CD4-positive, alpha-beta memory T cell (primary cell): ENCODE results near the gene PAH. TPM values are rescaled to one million over a fixed set of nuclear protein-coding genes. Genes with fewer than 3 reads are reported as not detected.
A peak's percentile ranks its signal among the peaks of the same experiment; 100 is the strongest.

ENCODE experiments used
- CTCF ChIA-PET: fragments of 350-600 bp; sonication (Branson Sonifier 250); formaldehyde crosslinking; loops from one replicate; lab custom pipeline; 2021; ENCODE audit warnings: inconsistent platforms; ENCODE audit not compliant: partially characterized antibody; lab: Charles Lee
- POLR2A ChIA-PET: fragments of 350-600 bp; sonication (Branson Sonifier 250); formaldehyde crosslinking; loops from one replicate; lab custom pipeline; 2021; ENCODE audit not compliant: partially characterized antibody; lab: Charles Lee
- DNase-seq, 5 donors: peaks; one replicate each; pipeline versions ENCODE4 v3.0.0 to v3.0.0-alpha.2; 2020 to 2022; ENCODE audit warnings: mixed read lengths in 1 of 5
- H3K27ac ChIP-seq: one replicate; pipeline ENCODE4 v1.7.0; 2013; ENCODE audit warnings: low read depth, low read length
- H3K27me3 ChIP-seq: 2 replicates; pipeline ENCODE4 v1.7.0; 2013; ENCODE audit warnings: mild to moderate bottlenecking, low read length, moderate library complexity; ENCODE audit not compliant: insufficient read depth
- H3K36me3 ChIP-seq: 2 replicates; pipeline ENCODE4 v1.7.0; 2013; ENCODE audit warnings: mild to moderate bottlenecking, low read length, moderate library complexity; ENCODE audit not compliant: insufficient read depth
- H3K4me1 ChIP-seq: 2 replicates; pipeline ENCODE4 v1.7.0; 2013; ENCODE audit warnings: mild to moderate bottlenecking, low read length, moderate library complexity; ENCODE audit not compliant: insufficient read depth
- H3K4me3 ChIP-seq, 2 donors: one replicate each; pipeline ENCODE4 v1.7.0; 2013; ENCODE audit warnings: low read length in 2 of 2, mild to moderate bottlenecking in 1 of 2
- H3K9me3 ChIP-seq, 2 donors: one replicate each; pipeline ENCODE4 v1.7.0; 2013; ENCODE audit warnings: low read length in 2 of 2, control low read depth in 1 of 2; ENCODE audit not compliant: control insufficient read depth in 1 of 2
- H3K27ac Mint-ChIP-seq, 7 donors: one replicate each; pipeline ENCODE4 v1.8.0; 2020 to 2021; ENCODE audit warnings: mixed read lengths in 7 of 7, mild to moderate bottlenecking in 6 of 7, inconsistent platforms in 3 of 7, moderate library complexity in 3 of 7
- H3K27me3 Mint-ChIP-seq, 2 donors: one replicate each; pipeline ENCODE4 v1.8.0; 2020 to 2021; ENCODE audit warnings: mixed read lengths in 2 of 2
- H3K36me3 Mint-ChIP-seq, 2 donors: one replicate each; pipeline ENCODE4 v1.8.0; 2020 to 2021; ENCODE audit warnings: mixed read lengths in 2 of 2, inconsistent platforms in 1 of 2, mild to moderate bottlenecking in 1 of 2
- H3K4me1 Mint-ChIP-seq, 4 donors: one replicate each; pipeline ENCODE4 v1.8.0; 2020 to 2021; ENCODE audit warnings: mixed read lengths in 4 of 4, mild to moderate bottlenecking in 1 of 4
- H3K4me3 Mint-ChIP-seq, 8 donors: one replicate each; pipeline ENCODE4 v1.8.0; 2020 to 2021; ENCODE audit warnings: mixed read lengths in 8 of 8, mild to moderate bottlenecking in 7 of 8, moderate library complexity in 6 of 8, inconsistent platforms in 3 of 8
- H3K9me3 Mint-ChIP-seq, 8 donors: one replicate each; pipeline ENCODE4 v1.8.0; 2020 to 2021; ENCODE audit warnings: mixed read lengths in 8 of 8, mild to moderate bottlenecking in 5 of 8, inconsistent platforms in 3 of 8, moderate library complexity in 1 of 8
- intact Hi-C: fragments of 100-400 bp; cut with micrococcal nuclease; formaldehyde crosslinking; loops from one replicate; pipeline ENCODE4 v1.15.1; 2023
- polyA plus RNA-seq, 2 donors: library from polyadenylated mRNA; unstranded; fragments of 300-500 nt; fragmentation: Illumina TruSeq; gene quantifications; one replicate each; pipeline ENCODE4 v1.2.3, GENCODE V29; 2021
- total RNA-seq, 2 experiments: library from RNA; stranded (reverse); gene quantifications; one replicate each; pipeline ENCODE4 v1.2.3, GENCODE V29; 2021

The PAH gene
- total and polyA plus RNA-seq, 4 experiments from 2014 or later: not detected

- Histone ChIP-seq H3K9me3 (no peaks in the 10 kb centered on the region), H3K27me3 (no peaks in the 10 kb centered on the region), H3K36me3 (no peaks in the 10 kb centered on the region), H3K4me3 (no peak overlapping the region), H3K27ac (no peak overlapping the region), H3K4me1 (no peaks in the 10 kb centered on the region)
- no peaks in the 10 kb centered on the region for H3K4me1 Mint-ChIP-seq
- no peaks in the 10 kb centered on the region for H3K36me3 Mint-ChIP-seq
- peaks cover 0 to 2% of the 10 kb centered on the region in 2 donors for H3K27me3 Mint-ChIP-seq
- no peak for DNase-seq
- peaks cover 0 to 2% (median 0%) of the 10 kb centered on the region in 8 donors for H3K9me3 Mint-ChIP-seq
- CTCF ChIA-PET: interaction anchor here (1.0 kb wide), 1 partner anchor 10 kb away, joined by 4 read pairs; no protein-coding TSS in a partner anchor
- intact Hi-C loops: no loop called here
- no peak overlapping the region for H3K27ac Mint-ChIP-seq
- POLR2A ChIA-PET: no interaction called here
- H3K4me3 Mint-ChIP-seq: no peak overlapping the region
Measured at GRCh38 chr12:102902093-102902492, 15.0 kb downstream of the PAH start.

- Mint-ChIP-seq H3K27me3 (peaks cover 0 to 2% of the 10 kb centered on the region in 2 donors), H3K36me3 (no peaks in the 10 kb centered on the region), H3K27ac (no peak overlapping the region), H3K4me1 (no peaks in the 10 kb centered on the region), H3K9me3 (peaks cover 0 to 2% (median 0%) of the 10 kb centered on the region in 8 donors), H3K4me3 (no peak overlapping the region)
- DNase-seq: no peak
- ChIA-PET CTCF (no interaction called here), POLR2A (no interaction called here)
- intact Hi-C loops: no loop called here
- Histone ChIP-seq H3K4me1 (no peaks in the 10 kb centered on the region), H3K9me3 (no peaks in the 10 kb centered on the region), H3K36me3 (no peaks in the 10 kb centered on the region), H3K27me3 (no peaks in the 10 kb centered on the region), H3K27ac (no peak overlapping the region), H3K4me3 (no peak overlapping the region)
Measured at GRCh38 chr12:102900389-102900788, 16.7 kb downstream of the PAH start.

- Histone ChIP-seq H3K36me3 (no peaks in the 10 kb centered on the region), H3K27ac (no peak overlapping the region), H3K27me3 (no peaks in the 10 kb centered on the region), H3K9me3 (no peaks in the 10 kb centered on the region), H3K4me3 (no peak overlapping the region), H3K4me1 (no peaks in the 10 kb centered on the region)
- ChIA-PET POLR2A (no interaction called here), CTCF (no interaction called here)
- Mint-ChIP-seq H3K27me3 (peaks cover under 1 to 4% of the 10 kb centered on the region in 2 donors), H3K4me1 (no peaks in the 10 kb centered on the region), H3K27ac (no peak overlapping the region), H3K36me3 (no peaks in the 10 kb centered on the region), H3K4me3 (no peak overlapping the region), H3K9me3 (peaks cover 0 to 4% (median 0%) of the 10 kb centered on the region in 8 donors)
- intact Hi-C loops: no loop called here
- no peak for DNase-seq
Measured at GRCh38 chr12:102896067-102896466, 21.0 kb downstream of the PAH start.

- ChIA-PET CTCF (interaction anchor here (1.0 to 2.9 kb wide), 2 partner anchors 9 to 10 kb away, joined by 4 to 15 read pairs; no protein-coding TSS in a partner anchor), POLR2A (no interaction called here)
- H3K4me1 Mint-ChIP-seq: no peaks in the 10 kb centered on the region
- intact Hi-C loops: no loop called here
- peaks cover 2% of the 10 kb centered on the region in 2 donors for H3K27me3 Mint-ChIP-seq
- no peak overlapping the region for H3K27ac ChIP-seq
- H3K36me3 ChIP-seq: no peaks in the 10 kb centered on the region
- no peak overlapping the region for H3K4me3 Mint-ChIP-seq
- no peaks in the 10 kb centered on the region for H3K4me1 ChIP-seq
- H3K4me3 ChIP-seq: no peak overlapping the region
- H3K36me3 Mint-ChIP-seq: no peaks in the 10 kb centered on the region
- no peaks in the 10 kb centered on the region for H3K27me3 ChIP-seq
- H3K27ac Mint-ChIP-seq: no peak overlapping the region
- peaks cover 0 to 4% (median 0%) of the 10 kb centered on the region in 8 donors for H3K9me3 Mint-ChIP-seq
- DNase-seq: no peak
- no peaks in the 10 kb centered on the region for H3K9me3 ChIP-seq
Measured at GRCh38 chr12:102891756-102892155, 25.3 kb downstream of the PAH start.

- Histone ChIP-seq H3K36me3 (no peaks in the 10 kb centered on the region), H3K9me3 (no peaks in the 10 kb centered on the region), H3K27me3 (no peaks in the 10 kb centered on the region), H3K4me1 (no peaks in the 10 kb centered on the region), H3K27ac (no peak overlapping the region), H3K4me3 (no peak overlapping the region)
- no peak overlapping the region for H3K4me3 Mint-ChIP-seq
- intact Hi-C loops: no loop called here
- no peak for DNase-seq
- peaks cover 2% of the 10 kb centered on the region in 2 donors for H3K27me3 Mint-ChIP-seq
- peaks cover 0 to 2% (median 0%) of the 10 kb centered on the region in 8 donors for H3K9me3 Mint-ChIP-seq
- no peak overlapping the region for H3K27ac Mint-ChIP-seq
- ChIA-PET CTCF (no interaction called here), POLR2A (no interaction called here)
- H3K4me1 Mint-ChIP-seq: no peaks in the 10 kb centered on the region
- H3K36me3 Mint-ChIP-seq: no peaks in the 10 kb centered on the region
Measured at GRCh38 chr12:102888511-102888910, 28.5 kb downstream of the PAH start.

GRCh38 chr12:102885043-102885932, 31.8 kb downstream of the PAH start:
- Histone ChIP-seq H3K4me3 (no peak overlapping the region), H3K9me3 (no peaks in the 10 kb centered on the region), H3K36me3 (no peaks in the 10 kb centered on the region), H3K27ac (no peak overlapping the region), H3K4me1 (no peaks in the 10 kb centered on the region), H3K27me3 (no peaks in the 10 kb centered on the region)
- Mint-ChIP-seq H3K9me3 (no peaks in the 10 kb centered on the region), H3K27ac (no peak overlapping the region), H3K27me3 (peaks cover 2 to 3% of the 10 kb centered on the region in 2 donors), H3K4me1 (no peaks in the 10 kb centered on the region), H3K4me3 (no peak overlapping the region), H3K36me3 (no peaks in the 10 kb centered on the region)
- POLR2A ChIA-PET: no interaction called here
- no peak for DNase-seq
- CTCF ChIA-PET: interaction anchor here (0.9 kb wide), 1 partner anchor 664 kb away, joined by 3 read pairs; no protein-coding TSS in a partner anchor
- intact Hi-C loops: no loop called here

GRCh38 chr12:102883204-102883799, 33.7 kb downstream of the PAH start:
- H3K4me3 ChIP-seq: no peak overlapping the region
- no peaks in the 10 kb centered on the region for H3K36me3 Mint-ChIP-seq
- peak in 3 of 5 donors; percentile 4 to 17 (median 17) for DNase-seq
- ChIA-PET POLR2A (no interaction called here), CTCF (interaction anchor here (0.7 to 3.1 kb wide), 13 partner anchors 9 to 977 kb away, joined by 3 to 56 read pairs (median 5); no protein-coding TSS in a partner anchor)
- no peaks in the 10 kb centered on the region for H3K27me3 ChIP-seq
- H3K4me1 ChIP-seq: no peaks in the 10 kb centered on the region
- no peaks in the 10 kb centered on the region for H3K36me3 ChIP-seq
- H3K27ac ChIP-seq: no peak overlapping the region
- H3K4me1 Mint-ChIP-seq: peaks cover 0 to 5% (median 4%) of the 10 kb centered on the region in 4 donors
- peaks cover 2 to 3% of the 10 kb centered on the region in 2 donors for H3K27me3 Mint-ChIP-seq
- H3K9me3 ChIP-seq: no peaks in the 10 kb centered on the region
- no peak overlapping the region for H3K4me3 Mint-ChIP-seq
- intact Hi-C loops: loop anchor here (1.0 kb wide), 1 partner anchor 621 kb away; no protein-coding TSS in a partner anchor
- H3K9me3 Mint-ChIP-seq: no peaks in the 10 kb centered on the region
- H3K27ac Mint-ChIP-seq: no peak overlapping the region
